Measurements from ENCODE around the gene AFG3L2.
A peak's percentile ranks its signal among the peaks of the same experiment; 100 is the strongest.
"Not testable (repeated sequence)": the region's sequence is repeated elsewhere in the genome, so short reads cannot be mapped to it uniquely, and the experiment has no call there.

Gene AFG3L2

GRCh38 chr18:12391487-12392165 is 14.6 kb upstream of the AFG3L2 start:
- no peaks in the 10 kb centered on the region for H3K4me1 ChIP-seq (ENCODE audit: insufficient read depth, low read length)
- no peaks in the 10 kb centered on the region for H3K27me3 ChIP-seq (ENCODE audit: insufficient read depth, low read length)
- H3K36me3 ChIP-seq (ENCODE audit: insufficient read depth, low read length): no peaks in the 10 kb centered on the region
- H2AFZ ChIP-seq (ENCODE audit: low read depth, low read length): no peak overlapping the region
- H3K9me3 ChIP-seq (ENCODE audit: low read length): no peaks in the 10 kb centered on the region
- no peak overlapping the region for H3K4me3 ChIP-seq (ENCODE audit: low read length)

- Histone ChIP-seq H2AFZ (ENCODE audit: low read depth, low read length) (no peak overlapping the region), H3K4me3 (ENCODE audit: low read length) (no peak overlapping the region), H3K36me3 (ENCODE audit: insufficient read depth, low read length) (no peaks in the 10 kb centered on the region), H3K9me3 (ENCODE audit: low read length) (no peaks in the 10 kb centered on the region), H3K4me1 (ENCODE audit: insufficient read depth, low read length) (no peaks in the 10 kb centered on the region), H3K27me3 (ENCODE audit: insufficient read depth, low read length) (no peaks in the 10 kb centered on the region)
Observed at GRCh38 chr18:12388442-12388841, 11.4 kb upstream of the AFG3L2 start.

- H2AFZ ChIP-seq (ENCODE audit: low read depth, low read length): no peak overlapping the region
- H3K36me3 ChIP-seq (ENCODE audit: insufficient read depth, low read length): no peaks in the 10 kb centered on the region
- H3K4me1 ChIP-seq (ENCODE audit: insufficient read depth, low read length): no peaks in the 10 kb centered on the region
- H3K9me3 ChIP-seq (ENCODE audit: low read length): no peaks in the 10 kb centered on the region
- no peaks in the 10 kb centered on the region for H3K27me3 ChIP-seq (ENCODE audit: insufficient read depth, low read length)
- H3K4me3 ChIP-seq (ENCODE audit: low read length): no peak overlapping the region
Observed at GRCh38 chr18:12384261-12384660, 7.2 kb upstream of the AFG3L2 start.

DNA sequence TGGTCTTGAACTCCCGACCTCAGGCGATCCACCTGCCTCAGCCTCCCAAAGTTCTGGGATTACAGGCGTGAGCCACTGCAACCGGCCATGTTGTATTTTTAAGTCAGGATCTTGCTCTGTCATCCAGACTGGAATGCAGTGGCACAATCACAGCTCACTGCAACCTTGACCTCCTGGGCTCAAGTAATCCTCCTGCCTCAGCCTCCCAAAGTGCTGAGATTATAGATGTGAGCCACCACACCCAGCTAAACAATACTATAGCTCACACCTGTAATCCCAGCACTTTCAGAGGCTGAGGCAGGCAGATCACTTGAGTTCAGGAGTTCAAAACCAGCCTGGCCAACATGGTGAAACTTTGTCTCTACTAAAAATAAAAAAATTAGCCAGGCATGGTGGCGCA is 6.7 kb upstream of the AFG3L2 start:
- H3K4me3 ChIP-seq (ENCODE audit: low read length); H3K27me3 ChIP-seq (ENCODE audit: insufficient read depth, low read length); H3K9me3 ChIP-seq (ENCODE audit: low read length); H3K4me1 ChIP-seq (ENCODE audit: insufficient read depth, low read length); H2AFZ ChIP-seq (ENCODE audit: low read depth, low read length); H3K36me3 ChIP-seq (ENCODE audit: insufficient read depth, low read length): not testable (repeated sequence)

- H3K4me3 ChIP-seq (ENCODE audit: low read length); H3K27me3 ChIP-seq (ENCODE audit: insufficient read depth, low read length); H3K4me1 ChIP-seq (ENCODE audit: insufficient read depth, low read length); H3K9me3 ChIP-seq (ENCODE audit: low read length); H3K36me3 ChIP-seq (ENCODE audit: insufficient read depth, low read length); H2AFZ ChIP-seq (ENCODE audit: low read depth, low read length): not testable (repeated sequence)
Observed at GRCh38 chr18:12382221-12382814, 5.3 kb upstream of the AFG3L2 start.

- not testable (repeated sequence) for H3K27me3 ChIP-seq (ENCODE audit: insufficient read depth, low read length); H3K9me3 ChIP-seq (ENCODE audit: low read length); H3K4me1 ChIP-seq (ENCODE audit: insufficient read depth, low read length); H3K36me3 ChIP-seq (ENCODE audit: insufficient read depth, low read length)
- peak overlapping the region; percentile 96 for H2AFZ ChIP-seq (ENCODE audit: low read depth, low read length)
- peak overlapping the region; percentile 69 for H3K4me3 ChIP-seq (ENCODE audit: low read length)
Observed at GRCh38 chr18:12378198-12378558, 1.2 kb upstream of the AFG3L2 start.

DNA sequence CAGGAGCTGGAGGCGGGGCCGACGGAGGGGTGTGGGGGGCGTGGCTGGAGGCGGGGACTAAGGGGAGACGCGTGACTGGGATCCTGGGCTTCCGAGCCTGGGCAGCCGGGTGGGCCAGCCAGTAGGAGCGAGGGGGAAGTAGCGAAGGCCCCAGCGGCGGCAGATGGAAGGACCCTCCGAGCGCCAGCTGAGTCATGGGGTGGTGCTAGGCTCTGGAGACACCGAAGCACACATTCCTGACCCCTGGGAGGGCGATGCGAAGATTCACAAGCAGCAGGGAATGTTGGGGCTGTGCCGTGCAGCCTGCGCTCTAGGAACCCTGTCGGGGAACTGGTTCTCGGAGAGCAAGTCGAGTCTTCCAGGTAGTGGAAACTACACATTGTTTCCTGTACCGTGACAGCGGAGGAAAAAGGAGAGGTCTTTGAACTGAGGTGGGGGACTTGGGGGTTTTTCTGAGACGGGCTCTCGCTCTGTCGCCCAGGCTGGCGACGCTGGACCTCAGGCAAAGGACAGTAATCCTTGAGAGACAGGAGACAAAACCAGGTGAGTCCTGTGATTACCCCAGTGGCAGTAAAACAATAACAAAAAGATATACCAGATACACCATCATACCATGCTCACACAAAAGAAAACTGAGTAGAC is 650 bp upstream of the AFG3L2 start:
- Histone ChIP-seq H3K4me1 (ENCODE audit: insufficient read depth, low read length) (peaks cover 6% of the 10 kb centered on the region), H3K4me3 (ENCODE audit: low read length) (peak overlapping the region; percentile 69), H3K36me3 (ENCODE audit: insufficient read depth, low read length) (no peaks in the 10 kb centered on the region), H3K9me3 (ENCODE audit: low read length) (no peaks in the 10 kb centered on the region), H3K27me3 (ENCODE audit: insufficient read depth, low read length) (no peaks in the 10 kb centered on the region), H2AFZ (ENCODE audit: low read depth, low read length) (peak overlapping the region; percentile 96)

DNA sequence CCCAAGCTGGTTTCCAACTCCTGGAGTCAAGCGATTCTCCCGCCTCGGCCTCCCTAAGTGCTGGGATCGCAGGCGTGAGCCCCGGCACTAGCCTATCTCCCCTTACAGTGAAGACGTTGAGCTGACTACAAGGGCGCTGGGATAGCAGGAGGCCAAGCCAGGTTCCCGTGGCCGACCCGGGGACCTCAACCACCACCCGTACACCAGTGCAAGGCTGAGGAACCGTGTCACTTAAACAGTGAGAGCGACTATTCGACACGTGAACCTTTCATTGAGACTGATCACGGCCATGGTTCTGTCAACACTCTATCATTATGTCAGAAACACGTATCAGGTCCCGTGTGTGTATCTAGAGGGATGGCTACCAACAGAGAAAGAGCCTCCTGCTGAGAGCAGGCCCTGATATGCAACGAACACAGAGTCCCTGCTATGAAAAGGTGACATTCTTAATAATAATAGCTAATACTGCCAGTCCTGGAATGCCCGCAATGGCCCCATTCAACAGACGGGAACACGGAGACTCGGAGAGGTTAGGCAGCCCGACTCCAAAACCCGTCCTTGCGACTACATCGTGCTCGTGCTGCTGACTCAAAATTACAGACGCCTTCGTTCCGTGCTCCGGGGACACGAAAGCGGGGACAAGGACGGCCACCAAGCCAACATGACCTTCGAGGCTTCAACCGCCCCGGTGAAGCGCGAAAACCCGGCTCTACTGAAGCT is 833 bp downstream of the AFG3L2 start:
- Histone ChIP-seq H3K36me3 (ENCODE audit: insufficient read depth, low read length) (no peaks in the 10 kb centered on the region), H3K4me1 (ENCODE audit: insufficient read depth, low read length) (peaks cover 6% of the 10 kb centered on the region), H3K9me3 (ENCODE audit: low read length) (no peaks in the 10 kb centered on the region), H2AFZ (ENCODE audit: low read depth, low read length) (peak overlapping the region; percentile 52), H3K27me3 (ENCODE audit: insufficient read depth, low read length) (no peaks in the 10 kb centered on the region), H3K4me3 (ENCODE audit: low read length) (peak overlapping the region; percentile 85)

DNA sequence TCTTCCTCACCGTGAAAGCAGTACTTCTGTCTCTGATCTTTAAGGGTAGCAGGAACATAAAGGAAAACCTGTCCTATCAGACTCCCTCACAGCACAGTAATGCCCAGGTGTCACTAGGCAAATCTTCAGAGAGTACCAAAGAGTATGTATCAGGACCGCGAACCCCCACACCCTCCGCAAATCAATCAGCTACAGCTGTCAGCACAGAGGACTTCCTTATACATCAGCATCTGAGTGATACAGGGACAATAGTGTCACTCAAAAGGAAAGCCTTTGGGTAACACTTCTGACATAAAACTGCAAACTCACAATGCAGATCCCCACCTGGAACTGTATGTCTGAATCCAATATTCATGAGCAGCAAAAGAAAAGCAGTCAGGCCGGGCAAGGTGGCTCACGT is 2.6 kb downstream of the AFG3L2 start:
- Histone ChIP-seq H2AFZ (ENCODE audit: low read depth, low read length) (no peak overlapping the region), H3K4me1 (ENCODE audit: insufficient read depth, low read length) (peaks cover 6% of the 10 kb centered on the region), H3K27me3 (ENCODE audit: insufficient read depth, low read length) (no peaks in the 10 kb centered on the region), H3K9me3 (ENCODE audit: low read length) (no peaks in the 10 kb centered on the region), H3K4me3 (ENCODE audit: low read length) (no peak overlapping the region), H3K36me3 (ENCODE audit: insufficient read depth, low read length) (no peaks in the 10 kb centered on the region)

- H3K36me3 ChIP-seq (ENCODE audit: insufficient read depth, low read length): peaks cover 6% of the 10 kb centered on the region
- no peaks in the 10 kb centered on the region for H3K27me3 ChIP-seq (ENCODE audit: insufficient read depth, low read length)
- peaks cover 6% of the 10 kb centered on the region for H3K4me1 ChIP-seq (ENCODE audit: insufficient read depth, low read length)
- H3K4me3 ChIP-seq (ENCODE audit: low read length): no peak overlapping the region
- H3K9me3 ChIP-seq (ENCODE audit: low read length): no peaks in the 10 kb centered on the region
- H2AFZ ChIP-seq (ENCODE audit: low read depth, low read length): no peak overlapping the region
Observed at GRCh38 chr18:12373771-12374116, 3.3 kb downstream of the AFG3L2 start.

- H3K4me1 ChIP-seq (ENCODE audit: insufficient read depth, low read length): peaks cover 6% of the 10 kb centered on the region
- H3K9me3 ChIP-seq (ENCODE audit: low read length): no peaks in the 10 kb centered on the region
- no peak overlapping the region for H3K4me3 ChIP-seq (ENCODE audit: low read length)
- H3K27me3 ChIP-seq (ENCODE audit: insufficient read depth, low read length): no peaks in the 10 kb centered on the region
- no peak overlapping the region for H2AFZ ChIP-seq (ENCODE audit: low read depth, low read length)
- peaks cover 10% of the 10 kb centered on the region for H3K36me3 ChIP-seq (ENCODE audit: insufficient read depth, low read length)
Observed at GRCh38 chr18:12373116-12373770, 3.8 kb downstream of the AFG3L2 start.

DNA sequence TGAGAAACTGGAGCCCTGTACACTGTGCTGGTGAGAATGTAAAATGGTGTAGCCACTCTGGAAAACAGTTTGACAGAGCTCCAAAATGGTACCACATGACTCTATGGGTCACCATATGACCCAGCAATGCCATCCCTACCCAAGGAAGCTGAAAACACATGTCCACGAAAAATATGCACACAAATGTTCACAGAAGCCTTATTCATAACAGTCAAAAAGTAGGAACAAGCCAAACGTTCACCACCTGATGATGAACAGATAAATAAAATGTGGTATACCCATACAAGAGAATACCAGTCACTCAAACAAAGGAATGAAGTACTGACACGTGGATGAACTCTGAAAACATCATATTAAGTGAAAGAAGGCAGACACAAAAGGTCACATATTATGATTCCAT is 4.6 kb downstream of the AFG3L2 start:
- H3K4me1 ChIP-seq (ENCODE audit: insufficient read depth, low read length): peaks cover 6% of the 10 kb centered on the region
- H3K27me3 ChIP-seq (ENCODE audit: insufficient read depth, low read length): no peaks in the 10 kb centered on the region
- H2AFZ ChIP-seq (ENCODE audit: low read depth, low read length): no peak overlapping the region
- no peak overlapping the region for H3K4me3 ChIP-seq (ENCODE audit: low read length)
- peaks cover 14% of the 10 kb centered on the region for H3K36me3 ChIP-seq (ENCODE audit: insufficient read depth, low read length)
- no peaks in the 10 kb centered on the region for H3K9me3 ChIP-seq (ENCODE audit: low read length)

- Histone ChIP-seq H3K9me3 (ENCODE audit: low read length) (no peaks in the 10 kb centered on the region), H2AFZ (ENCODE audit: low read depth, low read length) (no peak overlapping the region), H3K4me3 (ENCODE audit: low read length) (no peak overlapping the region), H3K4me1 (ENCODE audit: insufficient read depth, low read length) (peaks cover 6% of the 10 kb centered on the region), H3K36me3 (ENCODE audit: insufficient read depth, low read length) (peaks cover 23% of the 10 kb centered on the region), H3K27me3 (ENCODE audit: insufficient read depth, low read length) (no peaks in the 10 kb centered on the region)
Observed at GRCh38 chr18:12371590-12371989, 5.4 kb downstream of the AFG3L2 start.
